Fibroblast of the aortic adventitia (primary cell): ENCODE measurements around the gene DMP1. TPM values are rescaled to one million over a fixed set of nuclear protein-coding genes. Genes with fewer than 3 reads are reported as not detected.

ENCODE experiments used
- DNase-seq: peaks from one replicate; pipeline ENCODE4 v3.0.0-alpha.2; 2010; ENCODE audit warnings: low read depth
- H3K4me3 ChIP-seq: 2 replicates; pipeline ENCODE4 v1.5.1; 2011; ENCODE audit warnings: low read depth, mild to moderate bottlenecking, control low read depth, low read length, moderate library complexity
- CTCF ChIP-seq: IDR thresholded peaks from 2 replicates; pipeline ENCODE4 v1.5.1; 2011; ENCODE audit warnings: mild to moderate bottlenecking, low read length, control low read depth, inconsistent platforms; ENCODE audit not compliant: insufficient read depth
- total RNA-seq: library from RNA; depleted of rRNA; stranded (reverse); fragments of >200 nt; gene quantifications from 2 replicates; pipeline ENCODE4 v1.2.3, GENCODE V29; 2012; ENCODE audit warnings: low replicate concordance

The DMP1 gene
- total RNA-seq, 1 donor, result not detected

GRCh38 chr4:87622303-87622702 lies 27.8 kb upstream of the DMP1 start:
- no peak for DNase-seq
- H3K4me3 ChIP-seq, result no peak overlapping the region
- TF ChIP-seq CTCF, result no peak

DNA sequence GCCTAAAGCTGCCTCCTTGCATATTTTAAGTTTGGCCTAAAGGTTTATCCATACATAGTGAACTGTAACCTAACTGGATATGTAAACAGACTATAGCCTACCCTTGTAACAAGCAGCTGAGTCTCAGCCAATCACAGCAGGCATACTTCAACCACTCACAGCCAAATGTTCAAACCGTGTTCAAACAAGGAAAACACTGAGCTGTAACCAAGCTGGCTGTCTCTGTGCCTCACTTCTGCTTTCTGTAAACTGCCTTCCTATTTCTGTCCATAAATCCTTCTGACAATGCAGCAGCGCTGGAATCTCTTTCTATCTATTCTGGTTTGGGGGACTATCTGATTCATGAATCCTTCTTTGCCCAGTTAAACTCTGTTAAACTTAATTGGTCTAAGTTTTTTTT lies 25.4 kb upstream of the DMP1 start:
- H3K4me3 ChIP-seq, result no peak overlapping the region
- no peak for TF ChIP-seq CTCF
- DNase-seq, result no peak

DNA sequence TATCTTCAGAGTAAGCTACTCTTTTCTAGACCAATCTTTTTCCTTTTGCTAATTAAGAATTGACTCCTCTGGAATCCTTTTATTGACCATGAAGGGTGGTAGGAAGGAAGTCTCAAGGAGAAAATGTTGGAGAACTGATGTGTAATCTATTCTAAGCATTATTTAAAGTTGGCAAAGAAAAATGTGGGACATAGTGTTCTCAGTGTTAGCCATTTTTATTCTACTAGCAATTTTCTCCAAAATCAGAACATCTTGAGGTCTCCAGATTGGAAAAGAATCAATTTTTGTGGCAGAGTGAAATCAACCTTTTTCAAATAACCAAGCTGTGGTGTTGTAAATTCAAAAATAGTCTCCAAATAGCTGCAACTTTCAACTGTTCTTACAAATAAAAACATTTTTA lies 18.4 kb upstream of the DMP1 start:
- TF ChIP-seq CTCF, result no peak
- no peak overlapping the region for H3K4me3 ChIP-seq
- no peak for DNase-seq

DNA sequence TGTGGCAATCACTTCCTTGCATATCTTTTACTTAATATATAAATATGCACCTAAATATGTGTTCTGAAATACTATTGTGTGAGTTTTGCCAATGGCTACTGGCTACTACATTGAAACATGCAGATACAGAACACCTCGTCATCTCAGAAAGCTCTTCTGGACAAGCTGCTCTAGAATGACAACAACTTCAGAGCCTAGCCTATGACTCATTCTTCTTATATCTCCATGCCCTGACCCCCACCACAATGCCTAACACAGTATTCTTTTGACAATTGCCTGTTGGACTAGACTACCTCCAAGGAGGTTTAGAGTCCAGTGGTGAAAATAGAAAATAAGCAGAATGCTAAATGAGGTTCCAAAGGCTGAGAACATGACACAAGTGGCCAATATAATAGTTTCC lies 17.6 kb upstream of the DMP1 start:
- DNase-seq, result no peak
- no peak overlapping the region for H3K4me3 ChIP-seq
- no peak for TF ChIP-seq CTCF

DNA sequence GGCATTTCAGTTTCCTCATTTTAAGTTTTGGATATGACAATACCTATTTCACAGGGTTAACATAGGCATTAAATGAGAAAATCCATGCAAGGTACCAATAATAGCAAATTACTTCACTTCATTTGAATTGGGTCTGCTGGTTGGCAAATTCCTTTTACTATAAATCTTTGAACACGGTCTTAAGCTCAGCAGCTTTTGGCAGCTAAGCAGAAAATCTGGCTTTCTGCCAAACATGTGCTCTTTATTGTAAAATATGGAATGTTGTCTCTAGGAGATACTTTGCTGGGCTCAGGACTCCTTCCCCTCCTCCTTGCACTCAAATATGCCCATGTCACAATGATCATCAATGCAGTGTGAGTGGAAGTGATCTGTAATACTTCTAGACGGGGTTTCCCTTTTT lies 16.8 kb upstream of the DMP1 start:
- no peak overlapping the region for H3K4me3 ChIP-seq
- no peak for TF ChIP-seq CTCF
- DNase-seq, result peak; percentile 64

- DNase-seq, result no peak
- TF ChIP-seq CTCF, result peak; percentile 4
Measured at GRCh38 chr4:87644286-87644685, 5.8 kb upstream of the DMP1 start.

GRCh38 chr4:87650938-87651337 lies 858 bp downstream of the DMP1 start:
- no peak overlapping the region for H3K4me3 ChIP-seq
- no peak for DNase-seq
- no peak for TF ChIP-seq CTCF

More at GRCh38 chr4:87644286-87644685, 5.8 kb upstream of the DMP1 start:
- H3K4me3 ChIP-seq, result no peak overlapping the region
